Activated CD8-positive, alpha-beta T cell treated with anti-CD3 and anti-CD28 coated beads for 36 hours (primary cell): Measurements from ENCODE around the gene ACRBP. TPM values are rescaled to one million over a fixed set of nuclear protein-coding genes. Genes with fewer than 3 reads are reported as not detected.

Experiments
- ATAC-seq: fragments of 200-7000 bp; cut with Tn5 transposase; one replicate; pipeline ENCODE4 v1.10.0; 2021; ENCODE audit warnings: mild to moderate bottlenecking, moderate library complexity
- CTCF ChIA-PET: fragments of 350-600 bp; sonication (Branson Sonifier 250); formaldehyde crosslinking; loops from one replicate; lab custom pipeline; 2021; ENCODE audit warnings: antibody characterized with exemption; lab: Charles Lee
- POLR2A ChIA-PET: fragments of 350-600 bp; sonication (Branson Sonifier 250); formaldehyde crosslinking; loops from one replicate; lab custom pipeline; 2021; ENCODE audit warnings: antibody characterized with exemption; lab: Charles Lee
- DNase-seq: peaks from one replicate; pipeline ENCODE4 v3.0.0-alpha.2; 2020
- H3K27ac Mint-ChIP-seq: one replicate; pipeline ENCODE4 v1.8.0; 2021; ENCODE audit warnings: mild to moderate bottlenecking, mixed read lengths
- H3K27me3 Mint-ChIP-seq: one replicate; pipeline ENCODE4 v1.8.0; 2021; ENCODE audit warnings: mixed read lengths
- H3K36me3 Mint-ChIP-seq: one replicate; pipeline ENCODE4 v1.8.0; 2021; ENCODE audit warnings: low read depth, mixed read lengths
- H3K4me1 Mint-ChIP-seq: one replicate; pipeline ENCODE4 v1.8.0; 2021; ENCODE audit warnings: low read depth, mixed read lengths
- H3K4me3 Mint-ChIP-seq: one replicate; pipeline ENCODE4 v1.8.0; 2021; ENCODE audit warnings: mild to moderate bottlenecking, moderate library complexity, mixed read lengths
- H3K9me3 Mint-ChIP-seq: one replicate; pipeline ENCODE4 v1.8.0; 2021; ENCODE audit warnings: mixed read lengths
- CTCF ChIP-seq: fragments of 200-600 bp; IDR thresholded peaks from one replicate; pipeline ENCODE4 v1.8.0; 2022; ENCODE audit warnings: antibody characterized with exemption, mild to moderate bottlenecking
- intact Hi-C: fragments of 100-400 bp; cut with micrococcal nuclease; formaldehyde crosslinking; loops from one replicate; pipeline ENCODE4 v1.10.0; 2022
- total RNA-seq, 2 experiments: library from RNA; stranded (reverse); gene quantifications; one replicate each; pipeline ENCODE4 v1.2.3, GENCODE V29; 2021

The ACRBP gene
- total RNA-seq, 2 experiments from 2014 or later, result 1.3 to 2.0 TPM

- intact Hi-C loops, result no loop called here
- H3K27me3 Mint-ChIP-seq, result no peaks in the 10 kb centered on the region
- no peak for ATAC-seq
- POLR2A ChIA-PET, result interaction anchor here (1.1 to 3.4 kb wide), 2 partner anchors 12 to 20 kb away, joined by 4 to 13 read pairs; no protein-coding TSS in a partner anchor
- H3K27ac Mint-ChIP-seq, result no peak overlapping the region
- no peak overlapping the region for H3K4me3 Mint-ChIP-seq
- DNase-seq, result no peak
- H3K4me1 Mint-ChIP-seq, result peaks cover 10% of the 10 kb centered on the region
- peaks cover 70% of the 10 kb centered on the region for H3K36me3 Mint-ChIP-seq
- H3K9me3 Mint-ChIP-seq, result no peaks in the 10 kb centered on the region
- CTCF ChIA-PET, result interaction anchor here (1.0 kb wide), 2 partner anchors 12 to 89 kb away, joined by 3 read pairs; no protein-coding TSS in a partner anchor
- TF ChIP-seq CTCF, result no peak
Measured at GRCh38 chr12:6592087-6592486, 55.1 kb downstream of the ACRBP start.

Other genes starting within 250 kb of the ACRBP start
- 100 to 1,000 TPM; 160 to 164 TPM for gene CD27, start 202.5 kb downstream of the ACRBP start, total RNA-seq
- 10 to 100 TPM; 23.3 to 28.0 TPM for gene TAPBPL, start 195.4 kb downstream of the ACRBP start, total RNA-seq
- gene VAMP1, start 176.8 kb downstream of the ACRBP start, total RNA-seq, result 10 to 100 TPM; 50.0 to 51.2 TPM
- gene MRPL51, start 154.2 kb downstream of the ACRBP start, total RNA-seq, result 100 to 1,000 TPM; 230 to 254 TPM
- gene NCAPD2, start 153.3 kb downstream of the ACRBP start, total RNA-seq, result 100 to 1,000 TPM; 195 to 196 TPM
- 1,000 to 10,000 TPM; 9,109 to 9,234 TPM for gene GAPDH, start 112.9 kb downstream of the ACRBP start, total RNA-seq
- gene IFFO1, start 91.4 kb downstream of the ACRBP start, total RNA-seq, result 1 to 10 TPM; 7.8 to 8.5 TPM
- gene NOP2, start 79.1 kb downstream of the ACRBP start, total RNA-seq, result 10 to 100 TPM; 87.9 to 89.4 TPM
- gene CHD4, start 40.1 kb downstream of the ACRBP start, total RNA-seq, result 100 to 1,000 TPM; 273 to 277 TPM
- 1 to 10 TPM; 6.6 to 8.1 TPM for gene LPAR5, start 11.5 kb downstream of the ACRBP start, total RNA-seq
- 10 to 100 TPM; 16.6 to 16.7 TPM for gene ING4, start 15.7 kb upstream of the ACRBP start, total RNA-seq
- gene ZNF384, start 41.9 kb upstream of the ACRBP start, total RNA-seq, result 10 to 100 TPM; 55.2 to 56.7 TPM
- not detected for gene PIANP, start 53.4 kb upstream of the ACRBP start, total RNA-seq
- 10 to 100 TPM; 35.9 to 38.8 TPM for gene COPS7A, start 76.6 kb upstream of the ACRBP start, total RNA-seq
- 100 to 1,000 TPM; 149 to 151 TPM for gene MLF2, start 105.7 kb upstream of the ACRBP start, total RNA-seq
- 10 to 100 TPM; 78.6 TPM for gene PTMS, start 118.9 kb upstream of the ACRBP start, total RNA-seq
- gene LAG3, start 125.1 kb upstream of the ACRBP start, total RNA-seq, result 100 to 1,000 TPM; 264 to 268 TPM
- 10 to 100 TPM; 11.1 to 14.1 TPM for gene CD4, start 142.1 kb upstream of the ACRBP start, total RNA-seq
- gene GPR162, start 174.4 kb upstream of the ACRBP start, total RNA-seq, result 1 to 10 TPM; 2.0 to 2.1 TPM
- gene P3H3, start 181.0 kb upstream of the ACRBP start, total RNA-seq, result 1 to 10 TPM; 2.1 to 2.3 TPM
- gene GNB3, start 193.5 kb upstream of the ACRBP start, total RNA-seq, result 1 to 10 TPM in 1 of 2 experiments, under 1 TPM in 1; 0.50 to 1.1 TPM
- 10 to 100 TPM; 74.6 to 83.8 TPM for gene CDCA3, start 203.9 kb upstream of the ACRBP start, total RNA-seq
- gene USP5, start 204.7 kb upstream of the ACRBP start, total RNA-seq, result 100 to 1,000 TPM; 109 to 112 TPM
- gene TPI1, start 220.1 kb upstream of the ACRBP start, total RNA-seq, result 1,000 to 10,000 TPM; 1,714 to 1,776 TPM
- 1 to 10 TPM; 2.2 to 2.6 TPM for gene SPSB2, start 225.9 kb upstream of the ACRBP start, total RNA-seq